T-helper 2 cell treated with Interferon-gamma antibody and Interleukin-4, amounts not matched to agents 5 μg/mL and 100 μg/mL, for 36 hours (primary cell): ENCODE results near the gene GAPDH.
A peak's percentile ranks its signal among the peaks of the same experiment; 100 is the strongest.

Source experiments
- DNase-seq: peaks from one replicate; pipeline ENCODE4 v3.0.0; 2021; ENCODE audit warnings: low spot score
- H3K27ac Mint-ChIP-seq: one replicate; pipeline ENCODE4 v1.8.0; 2021; ENCODE audit warnings: mild to moderate bottlenecking, mixed read lengths
- H3K27me3 Mint-ChIP-seq: one replicate; pipeline ENCODE4 v1.8.0; 2021; ENCODE audit warnings: low read depth, mixed read lengths
- H3K36me3 Mint-ChIP-seq: one replicate; pipeline ENCODE4 v1.8.0; 2021; ENCODE audit warnings: low read depth, mixed read lengths
- H3K4me1 Mint-ChIP-seq: one replicate; pipeline ENCODE4 v1.8.0; 2021; ENCODE audit warnings: low read depth, mixed read lengths
- H3K4me3 Mint-ChIP-seq: one replicate; pipeline ENCODE4 v1.8.0; 2022; ENCODE audit warnings: mild to moderate bottlenecking, moderate library complexity, mixed read lengths
- H3K9me3 Mint-ChIP-seq: one replicate; pipeline ENCODE4 v1.8.0; 2021; ENCODE audit warnings: mixed read lengths

GAPDH gene

GRCh38 chr12:6522193-6522592 lies 12.1 kb upstream of the GAPDH start:
- H3K36me3 Mint-ChIP-seq, result peaks cover 80% of the 10 kb centered on the region
- H3K4me1 Mint-ChIP-seq, result peaks cover 3% of the 10 kb centered on the region
- H3K4me3 Mint-ChIP-seq, result no peak overlapping the region
- no peak for DNase-seq
- H3K9me3 Mint-ChIP-seq, result no peaks in the 10 kb centered on the region
- H3K27ac Mint-ChIP-seq, result no peak overlapping the region
- H3K27me3 Mint-ChIP-seq, result no peaks in the 10 kb centered on the region

- H3K36me3 Mint-ChIP-seq, result peaks cover 85% of the 10 kb centered on the region
- H3K27ac Mint-ChIP-seq, result no peak overlapping the region
- no peaks in the 10 kb centered on the region for H3K9me3 Mint-ChIP-seq
- no peaks in the 10 kb centered on the region for H3K27me3 Mint-ChIP-seq
- DNase-seq, result no peak
- peaks cover 3% of the 10 kb centered on the region for H3K4me1 Mint-ChIP-seq
- no peak overlapping the region for H3K4me3 Mint-ChIP-seq
Measured at GRCh38 chr12:6523708-6524107, 10.6 kb upstream of the GAPDH start.

GRCh38 chr12:6524648-6525047 lies 9.7 kb upstream of the GAPDH start:
- Mint-ChIP-seq H3K4me3 (no peak overlapping the region), H3K9me3 (no peaks in the 10 kb centered on the region), H3K27me3 (no peaks in the 10 kb centered on the region), H3K4me1 (peaks cover 3% of the 10 kb centered on the region), H3K36me3 (peaks cover 90% of the 10 kb centered on the region), H3K27ac (no peak overlapping the region)
- DNase-seq, result no peak

GRCh38 chr12:6526201-6526600 lies 8.1 kb upstream of the GAPDH start:
- peaks cover 3% of the 10 kb centered on the region for H3K4me1 Mint-ChIP-seq
- H3K4me3 Mint-ChIP-seq, result no peak overlapping the region
- H3K27ac Mint-ChIP-seq, result no peak overlapping the region
- peaks cover 93% of the 10 kb centered on the region for H3K36me3 Mint-ChIP-seq
- no peak for DNase-seq
- H3K9me3 Mint-ChIP-seq, result no peaks in the 10 kb centered on the region
- no peaks in the 10 kb centered on the region for H3K27me3 Mint-ChIP-seq

- DNase-seq, result no peak
- H3K36me3 Mint-ChIP-seq, result peaks cover 92% of the 10 kb centered on the region
- H3K4me1 Mint-ChIP-seq, result peaks cover 5% of the 10 kb centered on the region
- no peaks in the 10 kb centered on the region for H3K27me3 Mint-ChIP-seq
- H3K9me3 Mint-ChIP-seq, result no peaks in the 10 kb centered on the region
- H3K4me3 Mint-ChIP-seq, result no peak overlapping the region
- H3K27ac Mint-ChIP-seq, result no peak overlapping the region
Measured at GRCh38 chr12:6526766-6527525, 7.4 kb upstream of the GAPDH start.

- H3K27me3 Mint-ChIP-seq, result no peaks in the 10 kb centered on the region
- H3K9me3 Mint-ChIP-seq, result no peaks in the 10 kb centered on the region
- no peak for DNase-seq
- peaks cover 92% of the 10 kb centered on the region for H3K36me3 Mint-ChIP-seq
- H3K4me3 Mint-ChIP-seq, result no peak overlapping the region
- no peak overlapping the region for H3K27ac Mint-ChIP-seq
- peaks cover 13% of the 10 kb centered on the region for H3K4me1 Mint-ChIP-seq
Measured at GRCh38 chr12:6527711-6528110, 6.6 kb upstream of the GAPDH start.

- H3K27ac Mint-ChIP-seq, result no peak overlapping the region
- peaks cover 88% of the 10 kb centered on the region for H3K36me3 Mint-ChIP-seq
Measured at GRCh38 chr12:6528539-6529235, 5.6 kb upstream of the GAPDH start.

GRCh38 chr12:6529291-6529737 lies 5.0 kb upstream of the GAPDH start:
- no peaks in the 10 kb centered on the region for H3K9me3 Mint-ChIP-seq
- H3K36me3 Mint-ChIP-seq, result peaks cover 84% of the 10 kb centered on the region
- H3K4me1 Mint-ChIP-seq, result peaks cover 21% of the 10 kb centered on the region
- DNase-seq, result no peak
- H3K27me3 Mint-ChIP-seq, result no peaks in the 10 kb centered on the region
- H3K4me3 Mint-ChIP-seq, result no peak overlapping the region
- no peak overlapping the region for H3K27ac Mint-ChIP-seq

More at GRCh38 chr12:6528539-6529235, 5.6 kb upstream of the GAPDH start:
- Mint-ChIP-seq H3K4me1 (peaks cover 18% of the 10 kb centered on the region), H3K27me3 (no peaks in the 10 kb centered on the region), H3K9me3 (no peaks in the 10 kb centered on the region), H3K4me3 (no peak overlapping the region)
- no peak for DNase-seq

GRCh38 chr12:6530576-6531260 lies 3.6 kb upstream of the GAPDH start:
- no peaks in the 10 kb centered on the region for H3K27me3 Mint-ChIP-seq
- no peak for DNase-seq
- H3K9me3 Mint-ChIP-seq, result no peaks in the 10 kb centered on the region
- peaks cover 82% of the 10 kb centered on the region for H3K36me3 Mint-ChIP-seq
- H3K4me1 Mint-ChIP-seq, result peaks cover 23% of the 10 kb centered on the region
- H3K27ac Mint-ChIP-seq, result peak overlapping the region; percentile 17
- peak overlapping the region; percentile 4 for H3K4me3 Mint-ChIP-seq

GRCh38 chr12:6532051-6532926 lies 2.0 kb upstream of the GAPDH start:
- no peaks in the 10 kb centered on the region for H3K27me3 Mint-ChIP-seq
- H3K36me3 Mint-ChIP-seq, result peaks cover 85% of the 10 kb centered on the region
- H3K4me1 Mint-ChIP-seq, result peaks cover 32% of the 10 kb centered on the region

GRCh38 chr12:6532927-6533652 lies 1.2 kb upstream of the GAPDH start:
- DNase-seq, result peak; percentile 54
- Mint-ChIP-seq H3K9me3 (no peaks in the 10 kb centered on the region), H3K4me1 (peaks cover 37% of the 10 kb centered on the region), H3K27ac (peak overlapping the region; percentile 100), H3K36me3 (peaks cover 85% of the 10 kb centered on the region), H3K27me3 (no peaks in the 10 kb centered on the region), H3K4me3 (peak overlapping the region; percentile 99)

More at GRCh38 chr12:6532051-6532926, 2.0 kb upstream of the GAPDH start:
- peak; percentile 87 for DNase-seq
- no peaks in the 10 kb centered on the region for H3K9me3 Mint-ChIP-seq
- peak overlapping the region; percentile 100 for H3K27ac Mint-ChIP-seq
- peak overlapping the region; percentile 99 for H3K4me3 Mint-ChIP-seq

- H3K4me3 Mint-ChIP-seq, result peak overlapping the region; percentile 99
- H3K9me3 Mint-ChIP-seq, result no peaks in the 10 kb centered on the region
- H3K4me1 Mint-ChIP-seq, result peaks cover 37% of the 10 kb centered on the region
- no peak for DNase-seq
- H3K27me3 Mint-ChIP-seq, result no peaks in the 10 kb centered on the region
- H3K36me3 Mint-ChIP-seq, result peaks cover 85% of the 10 kb centered on the region
- H3K27ac Mint-ChIP-seq, result peak overlapping the region; percentile 100
Measured at GRCh38 chr12:6533653-6533922, 729 bp upstream of the GAPDH start.

GRCh38 chr12:6534695-6534944 lies 303 bp downstream of the GAPDH start:
- Mint-ChIP-seq H3K36me3 (peaks cover 84% of the 10 kb centered on the region), H3K4me1 (peaks cover 42% of the 10 kb centered on the region), H3K9me3 (no peaks in the 10 kb centered on the region), H3K27me3 (no peaks in the 10 kb centered on the region), H3K4me3 (peak overlapping the region; percentile 99), H3K27ac (peak overlapping the region; percentile 100)
- no peak for DNase-seq
